HL-60 (cell line): ENCODE measurements around the gene DTNBP1.

Source experiments
- GABPA ChIP-seq: IDR thresholded peaks from 2 replicates; pipeline ENCODE4 v1.6.1; 2012; ENCODE audit warnings: low read depth
- POLR2AphosphoS5 ChIP-seq: IDR thresholded peaks from 2 replicates; pipeline ENCODE4 v1.6.1; 2012; ENCODE audit warnings: low read depth
- TF ChIP-seq, protein P1 (sequence below): IDR thresholded peaks from one replicate; pipeline ENCODE4 v1.5.1; 2011; ENCODE audit warnings: low read length, control low read depth, inconsistent platforms; ENCODE audit not compliant: insufficient read depth
- TF ChIP-seq, protein P2 (sequence below): IDR thresholded peaks from 2 replicates; pipeline ENCODE4 v1.6.1; 2012; ENCODE audit warnings: low read depth; ENCODE audit not compliant: insufficient replicate concordance

DNA sequence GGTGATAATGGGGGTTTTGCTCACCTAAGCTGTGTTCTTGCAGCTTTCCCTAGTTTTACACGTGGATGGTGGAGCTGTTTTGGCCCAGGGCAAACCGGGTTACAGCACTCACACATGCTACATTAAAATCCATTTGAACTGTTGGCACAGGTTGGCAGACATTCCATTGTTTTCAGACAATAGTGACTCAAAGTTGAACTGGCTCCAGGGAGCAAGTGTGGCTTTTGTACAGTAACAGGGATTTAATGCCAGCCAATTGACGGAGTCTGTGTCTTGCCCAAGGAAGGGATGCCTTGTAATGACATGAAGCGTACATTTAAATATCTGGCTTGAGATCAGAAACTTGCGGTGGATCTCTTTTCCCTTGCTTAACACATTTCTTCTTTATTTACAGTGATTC is 183.1 kb downstream of the DTNBP1 start:
- TF ChIP-seq POLR2AphosphoS5 (no peak), GABPA (no peak)
- TF ChIP-seq, protein P1, sequence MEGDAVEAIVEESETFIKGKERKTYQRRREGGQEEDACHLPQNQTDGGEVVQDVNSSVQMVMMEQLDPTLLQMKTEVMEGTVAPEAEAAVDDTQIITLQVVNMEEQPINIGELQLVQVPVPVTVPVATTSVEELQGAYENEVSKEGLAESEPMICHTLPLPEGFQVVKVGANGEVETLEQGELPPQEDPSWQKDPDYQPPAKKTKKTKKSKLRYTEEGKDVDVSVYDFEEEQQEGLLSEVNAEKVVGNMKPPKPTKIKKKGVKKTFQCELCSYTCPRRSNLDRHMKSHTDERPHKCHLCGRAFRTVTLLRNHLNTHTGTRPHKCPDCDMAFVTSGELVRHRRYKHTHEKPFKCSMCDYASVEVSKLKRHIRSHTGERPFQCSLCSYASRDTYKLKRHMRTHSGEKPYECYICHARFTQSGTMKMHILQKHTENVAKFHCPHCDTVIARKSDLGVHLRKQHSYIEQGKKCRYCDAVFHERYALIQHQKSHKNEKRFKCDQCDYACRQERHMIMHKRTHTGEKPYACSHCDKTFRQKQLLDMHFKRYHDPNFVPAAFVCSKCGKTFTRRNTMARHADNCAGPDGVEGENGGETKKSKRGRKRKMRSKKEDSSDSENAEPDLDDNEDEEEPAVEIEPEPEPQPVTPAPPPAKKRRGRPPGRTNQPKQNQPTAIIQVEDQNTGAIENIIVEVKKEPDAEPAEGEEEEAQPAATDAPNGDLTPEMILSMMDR = no peak
- TF ChIP-seq, protein P2, sequence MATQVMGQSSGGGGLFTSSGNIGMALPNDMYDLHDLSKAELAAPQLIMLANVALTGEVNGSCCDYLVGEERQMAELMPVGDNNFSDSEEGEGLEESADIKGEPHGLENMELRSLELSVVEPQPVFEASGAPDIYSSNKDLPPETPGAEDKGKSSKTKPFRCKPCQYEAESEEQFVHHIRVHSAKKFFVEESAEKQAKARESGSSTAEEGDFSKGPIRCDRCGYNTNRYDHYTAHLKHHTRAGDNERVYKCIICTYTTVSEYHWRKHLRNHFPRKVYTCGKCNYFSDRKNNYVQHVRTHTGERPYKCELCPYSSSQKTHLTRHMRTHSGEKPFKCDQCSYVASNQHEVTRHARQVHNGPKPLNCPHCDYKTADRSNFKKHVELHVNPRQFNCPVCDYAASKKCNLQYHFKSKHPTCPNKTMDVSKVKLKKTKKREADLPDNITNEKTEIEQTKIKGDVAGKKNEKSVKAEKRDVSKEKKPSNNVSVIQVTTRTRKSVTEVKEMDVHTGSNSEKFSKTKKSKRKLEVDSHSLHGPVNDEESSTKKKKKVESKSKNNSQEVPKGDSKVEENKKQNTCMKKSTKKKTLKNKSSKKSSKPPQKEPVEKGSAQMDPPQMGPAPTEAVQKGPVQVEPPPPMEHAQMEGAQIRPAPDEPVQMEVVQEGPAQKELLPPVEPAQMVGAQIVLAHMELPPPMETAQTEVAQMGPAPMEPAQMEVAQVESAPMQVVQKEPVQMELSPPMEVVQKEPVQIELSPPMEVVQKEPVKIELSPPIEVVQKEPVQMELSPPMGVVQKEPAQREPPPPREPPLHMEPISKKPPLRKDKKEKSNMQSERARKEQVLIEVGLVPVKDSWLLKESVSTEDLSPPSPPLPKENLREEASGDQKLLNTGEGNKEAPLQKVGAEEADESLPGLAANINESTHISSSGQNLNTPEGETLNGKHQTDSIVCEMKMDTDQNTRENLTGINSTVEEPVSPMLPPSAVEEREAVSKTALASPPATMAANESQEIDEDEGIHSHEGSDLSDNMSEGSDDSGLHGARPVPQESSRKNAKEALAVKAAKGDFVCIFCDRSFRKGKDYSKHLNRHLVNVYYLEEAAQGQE = no peak
